Measurements from ENCODE around the gene SCN9A. TPM values are rescaled to one million over a fixed set of nuclear protein-coding genes. Genes with fewer than 3 reads are reported as not detected.

The SCN9A gene
- total RNA-seq, 1 experiment from 2014 or later = 1.3 TPM

DNA sequence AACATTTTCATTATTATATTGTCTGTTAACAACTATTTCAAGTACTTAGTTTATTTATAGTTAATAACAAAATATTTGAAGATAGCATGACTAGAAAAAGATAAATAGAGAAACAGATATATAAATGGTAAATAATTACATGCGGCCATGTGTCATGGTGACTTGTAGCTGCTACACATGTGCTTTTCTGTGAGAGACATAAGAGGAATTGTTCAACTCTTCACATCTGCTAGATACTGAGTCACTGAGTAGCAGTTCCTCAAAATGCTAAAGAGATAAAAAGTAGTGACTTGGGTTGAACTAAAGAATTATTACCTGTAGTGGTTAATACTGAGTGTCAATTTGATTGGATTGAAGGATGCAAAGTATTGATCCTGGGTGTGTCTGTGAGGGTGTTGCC is 37.5 kb upstream of the SCN9A start:
- no peaks in the 10 kb centered on the region for H3K36me3 Mint-ChIP-seq (ENCODE audit: insufficient read depth in 1 of 3, low read depth in 3 of 3)
- no peaks in the 10 kb centered on the region for H3K27me3 Mint-ChIP-seq (ENCODE audit: low read depth)
- no peaks in the 10 kb centered on the region for H3K9me3 Mint-ChIP-seq
- H2BK120ac ChIP-seq (ENCODE audit: low read depth, low read length, poor library complexity, severe bottlenecking) = no peak overlapping the region
- no peaks in the 10 kb centered on the region for H3K27me3 ChIP-seq (ENCODE audit: insufficient read depth, low read length)
- no peak overlapping the region for H3K9ac ChIP-seq (ENCODE audit: extremely low read depth, insufficient read length, low read length)
- no peaks in the 10 kb centered on the region for H4K20me1 ChIP-seq (ENCODE audit: control insufficient read depth, insufficient read depth, insufficient read length)
- TF ChIP-seq, protein P1, sequence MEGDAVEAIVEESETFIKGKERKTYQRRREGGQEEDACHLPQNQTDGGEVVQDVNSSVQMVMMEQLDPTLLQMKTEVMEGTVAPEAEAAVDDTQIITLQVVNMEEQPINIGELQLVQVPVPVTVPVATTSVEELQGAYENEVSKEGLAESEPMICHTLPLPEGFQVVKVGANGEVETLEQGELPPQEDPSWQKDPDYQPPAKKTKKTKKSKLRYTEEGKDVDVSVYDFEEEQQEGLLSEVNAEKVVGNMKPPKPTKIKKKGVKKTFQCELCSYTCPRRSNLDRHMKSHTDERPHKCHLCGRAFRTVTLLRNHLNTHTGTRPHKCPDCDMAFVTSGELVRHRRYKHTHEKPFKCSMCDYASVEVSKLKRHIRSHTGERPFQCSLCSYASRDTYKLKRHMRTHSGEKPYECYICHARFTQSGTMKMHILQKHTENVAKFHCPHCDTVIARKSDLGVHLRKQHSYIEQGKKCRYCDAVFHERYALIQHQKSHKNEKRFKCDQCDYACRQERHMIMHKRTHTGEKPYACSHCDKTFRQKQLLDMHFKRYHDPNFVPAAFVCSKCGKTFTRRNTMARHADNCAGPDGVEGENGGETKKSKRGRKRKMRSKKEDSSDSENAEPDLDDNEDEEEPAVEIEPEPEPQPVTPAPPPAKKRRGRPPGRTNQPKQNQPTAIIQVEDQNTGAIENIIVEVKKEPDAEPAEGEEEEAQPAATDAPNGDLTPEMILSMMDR (conservative IDR thresholded peaks at IDR 0.05) = no peak
- H3K79me2 ChIP-seq (ENCODE audit: insufficient read depth, low read length) = no peaks in the 10 kb centered on the region
- DNase-seq = no peak
- no peak overlapping the region for H3K56ac ChIP-seq (ENCODE audit: insufficient read length, low read depth, low read length)
- H3K18ac ChIP-seq (ENCODE audit: insufficient read length, low read depth, low read length) = no peak overlapping the region
- WGBS (ENCODE audit: extremely low coverage, insufficient read length, low lambda C conversion rate) = no CpG with 5 or more reads among the region's 1 CpG
- no peaks in the 10 kb centered on the region for H3K9me3 ChIP-seq (ENCODE audit: control insufficient read depth, low read depth, low read length)
- H2BK5ac ChIP-seq (ENCODE audit: insufficient read length, low read length) = no peak overlapping the region
- H3K23ac ChIP-seq (ENCODE audit: insufficient read length, low read depth, low read length) = no peak overlapping the region
- no peak overlapping the region for H3K27ac Mint-ChIP-seq
- H3K23me2 ChIP-seq (ENCODE audit: insufficient read length, low read depth, low read length, poor library complexity, severe bottlenecking) = no peaks in the 10 kb centered on the region
- H3K79me1 ChIP-seq (ENCODE audit: insufficient read depth, low read depth, low read length, poor library complexity, severe bottlenecking) = no peaks in the 10 kb centered on the region
- no peak overlapping the region for H4K91ac ChIP-seq (ENCODE audit: insufficient read length, low read depth, low read length)
- no peaks in the 10 kb centered on the region for H3K4me1 ChIP-seq (ENCODE audit: insufficient read depth, low read length)
- no peak overlapping the region for H2AFZ ChIP-seq (ENCODE audit: low read length)
- H4K8ac ChIP-seq (replicated peaks; ENCODE audit: insufficient read length, low read depth, low read length) = no peak overlapping the region
- H3K14ac ChIP-seq (ENCODE audit: insufficient read depth, low read length) = no peak overlapping the region
- H2BK15ac ChIP-seq (ENCODE audit: low read depth, low read length) = no peak overlapping the region
- H4K5ac ChIP-seq (ENCODE audit: insufficient read length, low read depth, low read length) = no peak overlapping the region
- no peak overlapping the region for H3K27ac ChIP-seq (ENCODE audit: insufficient read length, low read depth, low read length)
- H3K4me3 Mint-ChIP-seq = no peak overlapping the region
- 0 out of 4 replicates have a peak, but pooled peaks cover 2% of the 10 kb centered on the region in 2 experiments for H3K4me1 Mint-ChIP-seq
- no peak overlapping the region for H2AK5ac ChIP-seq (ENCODE audit: insufficient read length, low read length)
- H2BK12ac ChIP-seq (ENCODE audit: insufficient read length, low read depth, low read length) = no peak overlapping the region
- no peak overlapping the region for H3K4me2 ChIP-seq (ENCODE audit: insufficient read depth, insufficient read length, low read length)
- H3K4ac ChIP-seq (ENCODE audit: low read depth, low read length) = no peak overlapping the region
- H3T11ph ChIP-seq (ENCODE audit: low read length) = no peak overlapping the region
- no peak overlapping the region for H2BK20ac ChIP-seq (ENCODE audit: low read depth, low read length, poor library complexity, severe bottlenecking)

Measured in H9 (cell line).